Left lung (tissue), 10 donors: ENCODE measurements around the gene TMEM218. TPM values are rescaled to one million over a fixed set of nuclear protein-coding genes. Genes with fewer than 3 reads are reported as not detected.

ENCODE experiments used
- ATAC-seq: fragments of 200-7000 bp; cut with Tn5 transposase; one replicate; pipeline ENCODE4 v1.9.1; 2020; ENCODE audit warnings: moderate library complexity
- DNase-seq, 4 donors: peaks; one replicate each; pipeline ENCODE4 v3.0.0-alpha.2; 2013 to 2020
- H3K27ac ChIP-seq, 2 donors: fragments of 200-600 bp; sonication (generic) in 1 of 2; one replicate each; pipeline versions ENCODE4 v1.5.0 to v1.8.0; 2020 to 2021
- H3K27me3 ChIP-seq, 2 donors: fragments of 200-600 bp; sonication (generic) in 1 of 2; one replicate each; pipeline versions ENCODE4 v1.5.0 to v1.8.0; 2020 to 2021
- H3K36me3 ChIP-seq, 2 donors: fragments of 200-600 bp; sonication (generic) in 1 of 2; one replicate each; pipeline versions ENCODE4 v1.5.0 to v1.8.0; 2020 to 2021
- H3K4me1 ChIP-seq, 2 donors: fragments of 200-600 bp; one replicate each; pipeline ENCODE4 v1.8.0; 2021
- H3K4me3 ChIP-seq, 2 donors: fragments of 200-600 bp; sonication (generic) in 1 of 2; one replicate each; pipeline versions ENCODE4 v1.5.0 to v1.8.0; 2020 to 2021; ENCODE audit warnings: mild to moderate bottlenecking in 1 of 2
- H3K9me3 ChIP-seq, 2 donors: fragments of 200-600 bp; sonication (generic) in 1 of 2; one replicate each; pipeline versions ENCODE4 v1.5.0 to v1.8.0; 2020 to 2021
- intact Hi-C, 2 donors: fragments of 100-400 bp; cut with DNase I; formaldehyde crosslinking; loops; one replicate each; pipeline versions ENCODE4 v1.11.2 to v1.14.2; 2022
- polyA plus RNA-seq, 6 donors: library from polyadenylated mRNA; unstranded; fragments of 120-200 nt; gene quantifications; one replicate each; pipeline ENCODE4 v1.2.1, GENCODE V29; 2013; ENCODE audit not compliant: insufficient read length in 6 of 6
- total RNA-seq, 2 donors: library from RNA; stranded (reverse); fragmentation: NEBNext Ultra II Directional; extraction: Animal tissue kit (Norgen Biotek cat#: 25700); gene quantifications; one replicate each; pipeline ENCODE4 v1.2.1, GENCODE V29; 2021
- TF ChIP-seq, protein P1 (sequence below), 2 donors: fragments of 200-600 bp; sonication (generic) in 1 of 2; IDR thresholded peaks; one replicate each; pipeline versions ENCODE4 v1.5.0 to v1.8.0; 2021; ENCODE audit warnings: antibody characterized with exemption in 2 of 2
- donor health status: DM: no; HTN: yes; CAD: no.
- donor health status: DM: no; HTN: no; CAD: no.

The TMEM218 gene
- total and polyA plus RNA-seq, 8 donors: 19.9 to 58.7 (median 53.0) TPM

DNA sequence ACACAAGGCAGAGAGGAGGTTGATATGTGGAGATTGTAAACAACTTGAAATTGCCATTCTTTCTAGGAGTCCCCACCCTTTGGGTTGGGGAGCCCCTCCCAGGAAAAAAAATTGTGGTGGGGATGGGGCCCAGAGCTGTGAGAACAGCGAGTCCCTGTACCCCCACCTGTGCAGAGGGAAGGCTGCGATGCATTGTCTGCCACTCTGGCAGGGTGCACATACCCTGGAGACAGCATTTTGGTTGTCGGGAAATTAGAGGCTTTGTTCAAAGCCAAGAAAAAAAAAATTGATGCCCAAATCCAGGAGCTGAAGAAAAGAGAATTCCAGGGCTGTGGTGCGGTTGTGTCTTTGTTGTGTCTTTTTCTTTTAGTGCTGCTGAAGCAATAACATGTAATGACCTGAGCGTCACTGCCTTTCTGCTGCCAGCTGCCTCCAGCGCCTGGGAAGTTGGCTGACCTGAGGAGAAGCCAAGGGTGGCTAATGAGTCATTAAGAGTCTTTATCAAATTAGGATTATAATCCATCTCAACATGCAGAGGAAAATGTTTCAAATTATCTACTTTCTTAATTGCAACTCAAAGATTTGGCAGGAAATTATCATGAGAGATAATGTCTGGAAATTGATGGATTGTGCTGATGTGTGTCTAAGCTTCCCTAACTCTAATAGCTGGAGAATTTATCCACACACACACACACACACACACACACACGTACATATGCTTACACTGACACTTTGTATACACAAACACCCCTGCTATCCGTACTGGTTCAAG lies 45.1 kb upstream of the TMEM218 start:
- Histone ChIP-seq H3K4me3 (no peak overlapping the region), H3K27me3 (no peaks in the 10 kb centered on the region), H3K9me3 (no peaks in the 10 kb centered on the region), H3K4me1 (no peaks in the 10 kb centered on the region), H3K36me3 (no peaks in the 10 kb centered on the region), H3K27ac (no peak overlapping the region)
- TF ChIP-seq, protein P1, sequence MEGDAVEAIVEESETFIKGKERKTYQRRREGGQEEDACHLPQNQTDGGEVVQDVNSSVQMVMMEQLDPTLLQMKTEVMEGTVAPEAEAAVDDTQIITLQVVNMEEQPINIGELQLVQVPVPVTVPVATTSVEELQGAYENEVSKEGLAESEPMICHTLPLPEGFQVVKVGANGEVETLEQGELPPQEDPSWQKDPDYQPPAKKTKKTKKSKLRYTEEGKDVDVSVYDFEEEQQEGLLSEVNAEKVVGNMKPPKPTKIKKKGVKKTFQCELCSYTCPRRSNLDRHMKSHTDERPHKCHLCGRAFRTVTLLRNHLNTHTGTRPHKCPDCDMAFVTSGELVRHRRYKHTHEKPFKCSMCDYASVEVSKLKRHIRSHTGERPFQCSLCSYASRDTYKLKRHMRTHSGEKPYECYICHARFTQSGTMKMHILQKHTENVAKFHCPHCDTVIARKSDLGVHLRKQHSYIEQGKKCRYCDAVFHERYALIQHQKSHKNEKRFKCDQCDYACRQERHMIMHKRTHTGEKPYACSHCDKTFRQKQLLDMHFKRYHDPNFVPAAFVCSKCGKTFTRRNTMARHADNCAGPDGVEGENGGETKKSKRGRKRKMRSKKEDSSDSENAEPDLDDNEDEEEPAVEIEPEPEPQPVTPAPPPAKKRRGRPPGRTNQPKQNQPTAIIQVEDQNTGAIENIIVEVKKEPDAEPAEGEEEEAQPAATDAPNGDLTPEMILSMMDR (IDR thresholded peaks at IDR 0.05): no peak
- ATAC-seq: no peak
- intact Hi-C loops: no loop called here
- no peak for DNase-seq

- Histone ChIP-seq H3K4me1 (no peaks in the 10 kb centered on the region), H3K9me3 (no peaks in the 10 kb centered on the region), H3K4me3 (no peak overlapping the region), H3K27me3 (no peaks in the 10 kb centered on the region), H3K27ac (no peak overlapping the region), H3K36me3 (no peaks in the 10 kb centered on the region)
- intact Hi-C loops: no loop called here
- TF ChIP-seq, protein P1 (IDR thresholded peaks at IDR 0.05): no peak
- DNase-seq: no peak
- ATAC-seq: no peak
Measured at GRCh38 chr11:125155767-125156166, 44.3 kb upstream of the TMEM218 start.

DNA sequence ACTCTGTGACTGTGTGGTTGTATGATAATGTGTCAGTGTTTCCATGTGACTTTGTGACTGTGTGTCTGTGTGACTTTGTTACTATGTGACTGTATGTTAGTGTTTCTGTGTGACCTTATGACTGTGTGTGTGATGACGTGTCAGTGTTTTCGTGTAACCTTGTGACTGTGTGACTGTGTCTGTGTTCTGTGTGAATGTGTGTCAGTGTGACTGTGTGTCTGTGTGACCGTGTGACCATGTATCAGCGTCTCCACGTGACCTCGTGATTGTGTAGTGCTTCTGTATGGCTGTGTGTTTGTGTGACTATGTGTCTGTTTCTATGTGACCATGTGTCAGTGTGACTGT lies 43.6 kb upstream of the TMEM218 start:
- Histone ChIP-seq H3K9me3 (no peaks in the 10 kb centered on the region), H3K4me3 (no peak overlapping the region), H3K27me3 (no peaks in the 10 kb centered on the region), H3K36me3 (no peaks in the 10 kb centered on the region), H3K4me1 (no peaks in the 10 kb centered on the region), H3K27ac (no peak overlapping the region)
- ATAC-seq (no peak), DNase-seq (no peak)
- intact Hi-C loops: no loop called here
- TF ChIP-seq, protein P1 (IDR thresholded peaks at IDR 0.05): no peak

DNA sequence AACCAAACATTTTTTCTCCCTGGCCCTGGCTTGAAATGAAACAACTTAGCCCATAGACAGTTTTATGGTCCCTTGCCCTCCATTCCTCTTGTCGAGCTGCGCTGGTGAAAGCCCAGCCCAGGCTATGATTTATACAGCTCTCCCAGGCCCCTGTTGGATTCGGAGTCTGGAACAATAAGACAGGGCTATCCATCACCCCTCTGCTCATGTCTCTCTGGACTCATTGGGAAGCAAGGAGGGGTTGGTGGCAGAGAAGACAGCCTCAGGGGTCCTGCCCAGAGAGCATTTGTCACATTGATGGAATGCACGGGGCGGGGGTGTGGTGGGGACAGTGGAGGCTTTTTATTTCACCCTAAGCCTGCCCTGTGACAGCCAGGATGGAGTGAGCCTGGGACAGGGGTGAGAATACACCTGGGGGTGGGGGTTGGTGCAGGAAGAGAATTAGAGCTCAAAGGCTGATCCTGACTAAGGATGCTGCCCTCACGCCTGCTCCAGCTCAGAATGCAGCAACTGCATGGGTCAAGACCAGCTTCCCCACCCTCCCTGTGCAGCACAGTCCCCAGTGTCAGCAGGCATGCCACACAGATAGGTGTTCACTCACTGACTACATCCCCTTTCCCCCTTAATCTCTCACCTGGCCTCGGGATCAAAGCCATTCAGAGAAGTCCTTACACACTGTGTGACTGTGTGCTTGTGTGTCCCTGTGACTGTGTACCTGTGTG lies 43.1 kb upstream of the TMEM218 start:
- H3K9me3 ChIP-seq: no peaks in the 10 kb centered on the region
- no peaks in the 10 kb centered on the region for H3K36me3 ChIP-seq
- TF ChIP-seq, protein P1 (IDR thresholded peaks at IDR 0.05): no peak
- intact Hi-C loops: no loop called here
- H3K4me1 ChIP-seq: no peaks in the 10 kb centered on the region
- DNase-seq (no peak), ATAC-seq (no peak)
- H3K4me3 ChIP-seq: no peak overlapping the region
- H3K27me3 ChIP-seq: no peaks in the 10 kb centered on the region
- H3K27ac ChIP-seq: no peak overlapping the region

DNA sequence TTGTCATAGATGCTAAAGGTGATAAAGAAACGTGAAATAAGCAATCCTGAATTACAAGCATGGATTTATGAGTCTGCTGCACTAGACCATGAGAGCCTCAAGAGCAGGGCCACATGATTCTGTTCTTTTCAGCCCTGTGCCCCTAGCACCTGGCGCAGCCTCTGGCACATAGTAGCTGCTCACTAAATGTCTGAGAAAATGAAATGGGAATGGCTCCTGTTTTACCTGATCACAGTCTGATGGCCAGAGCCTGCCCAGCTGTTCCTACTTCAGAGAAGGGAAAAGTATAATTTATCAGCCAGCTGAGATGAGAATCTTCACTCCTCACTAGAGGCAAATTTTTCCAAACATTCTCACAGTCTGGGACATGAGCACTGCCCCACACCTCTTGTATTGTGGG lies 42.4 kb upstream of the TMEM218 start:
- TF ChIP-seq, protein P1 (IDR thresholded peaks at IDR 0.05): no peak
- Histone ChIP-seq H3K27me3 (no peaks in the 10 kb centered on the region), H3K4me1 (no peaks in the 10 kb centered on the region), H3K36me3 (no peaks in the 10 kb centered on the region), H3K27ac (no peak overlapping the region), H3K9me3 (no peaks in the 10 kb centered on the region), H3K4me3 (no peak overlapping the region)
- intact Hi-C loops: no loop called here
- ATAC-seq (no peak), DNase-seq (no peak)
